Measurements from ENCODE around the gene FGFBP3. TPM values are rescaled to one million over a fixed set of nuclear protein-coding genes. Genes with fewer than 3 reads are reported as not detected.

Gene FGFBP3
- polyA plus RNA-seq, 2 donors = 0.74 to 0.84 TPM

DNA sequence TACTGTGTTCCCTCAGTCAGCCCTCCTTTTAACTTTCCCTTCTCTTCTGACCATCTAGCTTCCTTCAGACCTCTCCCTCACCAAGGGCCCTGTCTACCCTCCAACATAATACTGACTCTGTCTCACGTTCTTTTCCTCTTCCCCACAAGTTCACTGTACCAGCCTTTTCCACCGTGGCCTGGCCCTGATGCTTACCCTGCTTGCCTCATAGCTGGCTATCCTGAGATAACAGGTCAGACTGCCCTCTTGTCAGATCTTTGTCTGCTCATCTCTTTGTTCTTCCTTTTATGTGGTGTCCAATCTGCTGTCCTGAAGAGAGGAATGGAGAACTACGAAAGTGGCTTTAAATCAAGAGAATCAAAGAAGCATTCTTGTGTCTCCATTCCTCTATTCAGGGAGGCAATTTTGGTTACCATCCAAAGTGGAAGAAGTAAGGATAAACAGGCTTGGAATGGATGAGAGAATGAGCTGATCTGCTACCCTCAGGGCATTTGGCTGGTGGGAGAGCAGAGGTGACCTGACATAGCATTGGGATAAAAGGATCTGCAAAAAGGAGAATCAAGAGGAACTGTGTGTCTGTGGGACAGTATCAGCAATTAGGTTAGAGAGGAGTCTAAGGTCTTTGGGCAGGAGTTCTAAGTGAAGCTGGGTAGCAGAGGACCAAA lies 22.4 kb upstream of the FGFBP3 start:
- Histone ChIP-seq H3K4me3 (ENCODE audit: low read depth in 1 of 2, low read length in 2 of 2) (no peak overlapping the region), H3K27ac (ENCODE audit: low read depth in 2 of 2, low read length in 1 of 2) (no peak overlapping the region), H3K9me3 (ENCODE audit: control insufficient read depth in 2 of 2, insufficient read depth in 1 of 2, low read depth in 1 of 2, low read length in 1 of 2) (no peaks in the 10 kb centered on the region), H3K36me3 (ENCODE audit: control insufficient read depth in 2 of 2, insufficient read depth in 2 of 2, low read length in 1 of 2) (peaks cover 0 to 4% of the 10 kb centered on the region in 2 donors), H3K27me3 (ENCODE audit: control insufficient read depth in 1 of 2, insufficient read depth in 2 of 2, low read length in 2 of 2) (no peaks in the 10 kb centered on the region), H3K4me1 (ENCODE audit: control insufficient read depth in 2 of 2, insufficient read depth in 2 of 2, low read length in 1 of 2) (peaks cover 3% of the 10 kb centered on the region in 2 donors)
- WGBS, 2 donors = 60 to 69% methylated on average over 3 of the region's 3 CpGs

DNA sequence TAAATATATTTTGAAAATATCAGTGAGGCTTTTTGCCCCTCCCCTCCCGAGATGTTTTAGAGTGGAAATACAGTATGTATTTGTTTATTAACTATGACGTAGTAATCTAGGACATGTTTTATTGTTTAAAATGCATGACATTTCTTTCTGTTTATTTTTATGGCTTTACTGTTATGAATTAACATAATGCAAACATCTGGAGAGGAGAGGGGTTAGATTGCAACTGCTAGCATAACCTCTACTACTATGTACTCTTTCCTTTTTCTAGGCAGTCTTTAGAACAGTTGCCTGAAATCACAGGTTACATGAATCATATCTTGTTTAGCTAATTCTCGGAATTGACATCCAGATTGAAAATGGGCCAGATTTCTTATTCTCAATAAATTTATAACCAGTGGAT lies 21.7 kb upstream of the FGFBP3 start:
- H3K4me3 ChIP-seq (ENCODE audit: low read depth in 1 of 2, low read length in 2 of 2) = no peak overlapping the region
- WGBS, 2 donors = 66 to 72% methylated on average over 3 of the region's 3 CpGs
- peaks cover 3% of the 10 kb centered on the region in 2 donors for H3K4me1 ChIP-seq (ENCODE audit: control insufficient read depth in 2 of 2, insufficient read depth in 2 of 2, low read length in 1 of 2)
- H3K27ac ChIP-seq (ENCODE audit: low read depth in 2 of 2, low read length in 1 of 2) = no peak overlapping the region
- no peaks in the 10 kb centered on the region for H3K9me3 ChIP-seq (ENCODE audit: control insufficient read depth in 2 of 2, insufficient read depth in 1 of 2, low read depth in 1 of 2, low read length in 1 of 2)
- H3K36me3 ChIP-seq (ENCODE audit: control insufficient read depth in 2 of 2, insufficient read depth in 2 of 2, low read length in 1 of 2) = no peaks in the 10 kb centered on the region
- no peaks in the 10 kb centered on the region for H3K27me3 ChIP-seq (ENCODE audit: control insufficient read depth in 1 of 2, insufficient read depth in 2 of 2, low read length in 2 of 2)

DNA sequence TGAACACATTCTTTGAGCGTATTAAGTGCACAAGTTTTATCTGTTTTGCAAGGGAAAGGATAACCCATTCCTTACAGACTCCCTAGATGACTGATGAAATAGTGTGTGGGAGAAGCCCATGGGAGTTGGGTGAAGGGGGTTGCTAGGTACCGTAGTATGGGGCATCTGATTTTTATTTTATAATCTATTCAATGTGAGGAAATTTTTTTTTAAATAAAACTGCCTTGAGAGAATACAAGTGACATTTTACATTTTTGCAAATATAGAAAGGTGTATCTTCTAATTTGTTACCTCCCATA lies 15.7 kb upstream of the FGFBP3 start:
- 55% methylated on average over 2 of the region's 2 CpGs for WGBS, 2 donors
- H3K4me3 ChIP-seq (ENCODE audit: low read depth in 1 of 2, low read length in 2 of 2) = peak overlapping the region in 1 of 2 donors; percentile 97

DNA sequence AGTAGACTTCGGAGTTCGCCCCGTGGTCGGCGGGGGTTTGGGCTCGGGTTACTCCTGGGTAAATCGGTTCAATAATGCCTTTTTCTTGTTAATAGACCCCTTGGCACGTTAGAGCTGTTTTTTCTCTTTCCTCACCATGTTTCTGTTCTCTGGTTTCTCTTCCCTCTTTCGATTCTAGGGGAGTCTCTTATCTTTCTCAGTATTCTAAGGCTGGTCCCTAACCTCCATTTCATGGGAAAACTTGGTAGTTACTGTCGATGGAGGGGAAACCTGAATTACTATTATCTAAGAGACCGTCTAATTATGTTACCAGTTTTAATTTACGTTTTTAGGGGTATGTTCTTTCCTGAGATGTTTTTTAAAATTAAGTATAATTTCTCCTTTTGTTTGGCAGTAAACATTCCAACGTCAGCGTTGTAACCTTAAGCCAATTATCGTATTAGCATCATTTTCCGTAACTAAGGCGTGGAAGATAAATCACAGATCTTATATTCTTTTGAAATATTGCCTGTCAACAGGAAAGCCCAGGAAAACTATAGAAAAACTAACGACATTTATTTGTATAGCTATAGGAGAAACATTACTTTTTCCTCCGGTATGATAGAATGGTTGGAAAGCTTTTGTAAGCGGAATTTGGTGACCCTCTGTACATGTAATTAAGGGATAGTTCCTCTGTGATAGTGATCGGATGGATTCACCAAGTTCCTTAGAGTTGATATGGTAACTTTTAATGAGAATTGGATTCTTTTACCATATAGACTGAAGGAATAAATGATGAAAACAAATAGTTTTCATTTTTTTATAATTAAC lies 15.1 kb upstream of the FGFBP3 start:
- WGBS, 2 donors = 3% methylated on average over 21 of the region's 21 CpGs
- H3K9me3 ChIP-seq (ENCODE audit: control insufficient read depth in 2 of 2, insufficient read depth in 1 of 2, low read depth in 1 of 2, low read length in 1 of 2) = no peaks in the 10 kb centered on the region
- no peaks in the 10 kb centered on the region for H3K27me3 ChIP-seq (ENCODE audit: control insufficient read depth in 1 of 2, insufficient read depth in 2 of 2, low read length in 2 of 2)
- peak overlapping the region; percentile 90 to 97 for H3K4me3 ChIP-seq (ENCODE audit: low read depth in 1 of 2, low read length in 2 of 2)
- H3K27ac ChIP-seq (ENCODE audit: low read depth in 2 of 2, low read length in 1 of 2) = peak overlapping the region; percentile 97 to 100
- H3K4me1 ChIP-seq (ENCODE audit: control insufficient read depth in 2 of 2, insufficient read depth in 2 of 2, low read length in 1 of 2) = no peaks in the 10 kb centered on the region
- H3K36me3 ChIP-seq (ENCODE audit: control insufficient read depth in 2 of 2, insufficient read depth in 2 of 2, low read length in 1 of 2) = no peaks in the 10 kb centered on the region

More for the DNA sequence above, 15.7 kb upstream of the FGFBP3 start:
- Histone ChIP-seq H3K4me1 (ENCODE audit: control insufficient read depth in 2 of 2, insufficient read depth in 2 of 2, low read length in 1 of 2) (no peaks in the 10 kb centered on the region), H3K9me3 (ENCODE audit: control insufficient read depth in 2 of 2, insufficient read depth in 1 of 2, low read depth in 1 of 2, low read length in 1 of 2) (no peaks in the 10 kb centered on the region), H3K36me3 (ENCODE audit: control insufficient read depth in 2 of 2, insufficient read depth in 2 of 2, low read length in 1 of 2) (no peaks in the 10 kb centered on the region), H3K27ac (ENCODE audit: low read depth in 2 of 2, low read length in 1 of 2) (no peak overlapping the region), H3K27me3 (ENCODE audit: control insufficient read depth in 1 of 2, insufficient read depth in 2 of 2, low read length in 2 of 2) (no peaks in the 10 kb centered on the region)

DNA sequence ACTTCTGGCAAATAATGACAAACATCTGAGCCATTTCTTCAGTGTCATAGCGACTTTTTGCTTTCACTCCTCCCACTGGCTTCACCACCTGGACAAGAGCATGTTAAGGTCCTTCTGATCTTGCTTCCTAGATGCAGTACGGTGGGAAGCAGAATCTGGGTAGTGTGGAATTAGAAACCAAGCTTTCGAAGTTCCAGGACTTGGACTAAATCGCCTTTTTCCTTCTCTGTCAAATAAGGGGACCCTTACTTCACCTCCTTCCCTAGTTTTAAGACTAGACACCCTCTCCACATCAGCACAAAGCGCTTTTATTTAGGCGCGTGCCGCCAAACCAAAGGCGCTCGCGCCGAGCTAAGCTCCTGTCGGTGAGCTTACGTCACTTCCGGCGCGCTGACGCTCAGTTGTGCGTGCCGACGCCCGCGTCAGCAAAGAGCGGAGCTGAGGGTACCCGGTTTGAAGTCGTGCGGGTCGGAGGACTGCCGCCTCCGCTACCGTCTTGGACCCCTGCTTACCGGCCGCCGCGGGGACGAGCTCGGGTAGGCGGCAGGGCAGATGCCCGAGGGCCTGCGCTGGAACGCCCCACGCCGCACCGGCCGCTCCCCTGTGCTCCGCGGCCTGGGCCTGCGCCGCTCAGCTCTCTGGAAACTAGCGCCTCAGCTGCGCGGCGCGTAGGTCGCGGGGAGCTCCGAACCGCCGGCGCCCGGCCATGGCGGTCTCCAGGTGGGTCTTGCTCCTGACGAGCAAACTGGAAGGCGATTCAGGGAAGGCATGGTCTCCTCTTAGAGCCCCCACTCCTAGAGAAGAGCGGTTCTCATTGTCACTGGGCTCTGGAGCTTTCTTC lies 14.3 kb upstream of the FGFBP3 start, which contains the start of gene BTAF1:
Gene BTAF1, plus strand, starts transcription at position 400 of the 841 bp plus-strand sequence. Its CDS starts 307 bp downstream, at position 707.
- Histone ChIP-seq H3K27me3 (ENCODE audit: control insufficient read depth in 1 of 2, insufficient read depth in 2 of 2, low read length in 2 of 2) (no peaks in the 10 kb centered on the region), H3K4me1 (ENCODE audit: control insufficient read depth in 2 of 2, insufficient read depth in 2 of 2, low read length in 1 of 2) (no peaks in the 10 kb centered on the region), H3K27ac (ENCODE audit: low read depth in 2 of 2, low read length in 1 of 2) (peak within 1 kb of the TSS; percentile 97 to 100), H3K9me3 (ENCODE audit: control insufficient read depth in 2 of 2, insufficient read depth in 1 of 2, low read depth in 1 of 2, low read length in 1 of 2) (no peaks in the 10 kb centered on the region), H3K36me3 (ENCODE audit: control insufficient read depth in 2 of 2, insufficient read depth in 2 of 2, low read length in 1 of 2) (no peaks in the 10 kb centered on the region), H3K4me3 (ENCODE audit: low read depth in 1 of 2, low read length in 2 of 2) (peak within 1 kb of the TSS; percentile 90 to 97)
- WGBS, 2 donors = 0% methylated on average over 65 of the region's 65 CpGs

DNA sequence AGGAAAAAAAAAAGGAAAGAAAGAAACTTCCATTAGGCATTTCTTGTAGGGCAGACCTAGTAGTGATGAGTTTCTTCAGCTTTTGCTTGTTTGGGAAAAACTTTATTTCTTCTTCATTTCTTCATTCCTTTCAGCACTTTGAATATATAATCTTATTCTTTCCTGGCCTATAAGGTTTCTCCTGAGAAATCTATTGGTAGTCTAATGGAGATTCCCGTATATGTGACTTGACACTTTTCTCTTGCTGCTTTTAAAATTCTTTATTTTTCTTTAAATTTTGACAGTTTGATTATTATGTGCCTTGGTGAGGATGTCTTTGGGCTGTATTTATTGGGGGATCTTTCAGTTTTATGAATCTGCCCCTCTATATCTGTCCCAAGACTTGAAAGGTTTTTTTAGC lies 10.4 kb upstream of the FGFBP3 start:
- Histone ChIP-seq H3K36me3 (ENCODE audit: control insufficient read depth in 2 of 2, insufficient read depth in 2 of 2, low read length in 1 of 2) (no peaks in the 10 kb centered on the region), H3K4me1 (ENCODE audit: control insufficient read depth in 2 of 2, insufficient read depth in 2 of 2, low read length in 1 of 2) (no peaks in the 10 kb centered on the region), H3K27ac (ENCODE audit: low read depth in 2 of 2, low read length in 1 of 2) (no peak overlapping the region), H3K27me3 (ENCODE audit: control insufficient read depth in 1 of 2, insufficient read depth in 2 of 2, low read length in 2 of 2) (peaks cover 0 to 3% of the 10 kb centered on the region in 2 donors), H3K9me3 (ENCODE audit: control insufficient read depth in 2 of 2, insufficient read depth in 1 of 2, low read depth in 1 of 2, low read length in 1 of 2) (no peaks in the 10 kb centered on the region), H3K4me3 (ENCODE audit: low read depth in 1 of 2, low read length in 2 of 2) (no peak overlapping the region)
- WGBS, 2 donors = 97 to 100% methylated on average over 1 of the region's 1 CpG

DNA sequence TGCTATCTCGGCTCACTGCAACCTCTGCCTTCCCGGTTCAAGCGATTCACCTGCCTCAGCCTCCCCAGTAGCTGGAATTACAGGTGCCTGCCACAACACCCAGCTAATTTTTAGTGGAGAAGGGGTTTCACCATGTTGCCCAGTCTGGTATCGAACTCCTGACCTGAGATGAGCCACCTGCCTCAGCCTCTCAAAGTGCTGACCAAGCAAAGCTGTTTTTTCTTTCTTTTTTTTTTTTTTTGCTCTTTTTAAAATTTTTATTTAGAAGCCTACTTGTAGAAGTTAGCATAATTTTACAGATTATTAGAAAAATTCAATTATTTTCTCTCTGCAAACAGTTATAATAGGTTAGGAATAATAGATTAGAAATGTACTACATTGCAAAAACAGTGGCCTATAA lies 1.2 kb upstream of the FGFBP3 start:
- Histone ChIP-seq H3K27ac (ENCODE audit: low read depth in 2 of 2, low read length in 1 of 2) (no peak overlapping the region), H3K4me1 (ENCODE audit: control insufficient read depth in 2 of 2, insufficient read depth in 2 of 2, low read length in 1 of 2) (no peaks in the 10 kb centered on the region), H3K4me3 (ENCODE audit: low read depth in 1 of 2, low read length in 2 of 2) (no peak overlapping the region), H3K9me3 (ENCODE audit: control insufficient read depth in 2 of 2, insufficient read depth in 1 of 2, low read depth in 1 of 2, low read length in 1 of 2) (no peaks in the 10 kb centered on the region), H3K36me3 (ENCODE audit: control insufficient read depth in 2 of 2, insufficient read depth in 2 of 2, low read length in 1 of 2) (no peaks in the 10 kb centered on the region), H3K27me3 (ENCODE audit: control insufficient read depth in 1 of 2, insufficient read depth in 2 of 2, low read length in 2 of 2) (no peaks in the 10 kb centered on the region)
- 86 to 89% methylated on average over 4 of the region's 4 CpGs for WGBS, 2 donors

DNA sequence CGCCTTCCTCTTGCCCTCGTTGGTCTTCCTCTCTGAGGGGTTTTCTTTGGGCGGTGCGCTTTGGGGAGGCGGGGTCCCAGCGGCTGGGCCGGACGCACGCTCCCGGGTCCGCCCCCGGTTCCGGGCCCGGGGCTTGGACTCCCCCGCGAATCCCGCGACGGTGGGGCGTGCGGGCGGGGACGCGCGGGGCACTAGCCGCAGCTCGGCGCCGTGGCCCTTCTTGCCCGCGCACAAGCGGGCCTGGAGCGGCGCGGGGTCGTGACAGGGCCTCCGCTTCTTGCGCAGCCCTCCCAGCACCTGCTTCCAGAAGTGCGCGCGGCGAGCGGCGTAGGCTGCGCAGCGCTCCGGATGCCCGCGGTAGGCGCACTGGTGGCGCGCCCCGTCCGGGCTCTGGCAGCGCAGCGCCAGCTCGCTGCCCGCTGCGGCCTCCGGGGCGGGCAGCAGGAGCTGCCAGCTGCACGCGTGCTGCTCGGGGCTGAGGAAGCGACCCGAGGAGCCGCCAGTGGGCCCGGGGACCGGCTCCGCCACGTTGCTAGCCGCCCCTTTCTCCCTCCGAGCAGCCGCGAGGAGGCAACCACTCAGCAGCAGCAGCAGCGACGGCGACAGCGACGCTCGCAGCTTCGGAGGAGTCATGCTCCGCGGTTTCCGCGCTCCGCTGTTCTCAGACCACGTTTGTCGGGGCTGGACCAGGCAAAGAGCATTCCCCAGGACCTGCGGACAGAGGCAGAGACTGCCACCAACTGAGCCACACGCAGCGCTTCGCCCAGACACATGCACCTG lies 759 bp downstream of the FGFBP3 start:
- Histone ChIP-seq H3K4me3 (ENCODE audit: low read depth in 1 of 2, low read length in 2 of 2) (peak overlapping the region; percentile 67 to 79), H3K27me3 (ENCODE audit: control insufficient read depth in 1 of 2, insufficient read depth in 2 of 2, low read length in 2 of 2) (no peaks in the 10 kb centered on the region), H3K9me3 (ENCODE audit: control insufficient read depth in 2 of 2, insufficient read depth in 1 of 2, low read depth in 1 of 2, low read length in 1 of 2) (no peaks in the 10 kb centered on the region), H3K27ac (ENCODE audit: low read depth in 2 of 2, low read length in 1 of 2) (peak overlapping the region; percentile 40 to 57), H3K36me3 (ENCODE audit: control insufficient read depth in 2 of 2, insufficient read depth in 2 of 2, low read length in 1 of 2) (no peaks in the 10 kb centered on the region), H3K4me1 (ENCODE audit: control insufficient read depth in 2 of 2, insufficient read depth in 2 of 2, low read length in 1 of 2) (no peaks in the 10 kb centered on the region)
- 0% methylated on average over 65 to 93 of the region's 93 CpGs for WGBS, 2 donors

DNA sequence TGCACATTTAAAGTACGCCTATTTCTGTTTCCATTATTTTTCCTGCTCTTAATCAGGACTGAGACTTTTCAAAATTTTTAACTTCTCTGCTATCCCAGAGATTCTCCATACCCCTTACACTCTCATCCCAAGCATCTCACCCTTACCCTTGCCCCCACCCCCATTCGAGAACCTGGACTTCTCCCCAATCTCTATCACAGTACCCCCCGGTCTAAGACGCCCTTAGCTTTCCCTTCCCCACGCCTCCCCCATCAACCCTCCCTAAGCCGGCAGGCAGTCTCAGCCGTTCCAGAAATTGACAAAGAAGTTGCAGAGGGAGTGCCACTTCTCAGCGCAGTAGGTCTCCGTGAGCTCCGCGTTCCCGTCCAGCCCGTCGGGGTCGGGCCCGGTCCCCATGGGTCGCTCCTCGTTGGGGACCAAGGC lies 1.4 kb downstream of the FGFBP3 start:
- H3K4me1 ChIP-seq (ENCODE audit: control insufficient read depth in 2 of 2, insufficient read depth in 2 of 2, low read length in 1 of 2) = no peaks in the 10 kb centered on the region
- no peaks in the 10 kb centered on the region for H3K9me3 ChIP-seq (ENCODE audit: control insufficient read depth in 2 of 2, insufficient read depth in 1 of 2, low read depth in 1 of 2, low read length in 1 of 2)
- no peaks in the 10 kb centered on the region for H3K36me3 ChIP-seq (ENCODE audit: control insufficient read depth in 2 of 2, insufficient read depth in 2 of 2, low read length in 1 of 2)
- no peaks in the 10 kb centered on the region for H3K27me3 ChIP-seq (ENCODE audit: control insufficient read depth in 1 of 2, insufficient read depth in 2 of 2, low read length in 2 of 2)
- peak overlapping the region in 1 of 2 donors; percentile 26 for H3K27ac ChIP-seq (ENCODE audit: low read depth in 2 of 2, low read length in 1 of 2)
- 3 to 4% methylated on average over 18 of the region's 18 CpGs for WGBS, 2 donors
- peak overlapping the region; percentile 67 to 79 for H3K4me3 ChIP-seq (ENCODE audit: low read depth in 1 of 2, low read length in 2 of 2)
